Measurements from ENCODE around the gene ARHGAP22.

ARHGAP22 gene

DNA sequence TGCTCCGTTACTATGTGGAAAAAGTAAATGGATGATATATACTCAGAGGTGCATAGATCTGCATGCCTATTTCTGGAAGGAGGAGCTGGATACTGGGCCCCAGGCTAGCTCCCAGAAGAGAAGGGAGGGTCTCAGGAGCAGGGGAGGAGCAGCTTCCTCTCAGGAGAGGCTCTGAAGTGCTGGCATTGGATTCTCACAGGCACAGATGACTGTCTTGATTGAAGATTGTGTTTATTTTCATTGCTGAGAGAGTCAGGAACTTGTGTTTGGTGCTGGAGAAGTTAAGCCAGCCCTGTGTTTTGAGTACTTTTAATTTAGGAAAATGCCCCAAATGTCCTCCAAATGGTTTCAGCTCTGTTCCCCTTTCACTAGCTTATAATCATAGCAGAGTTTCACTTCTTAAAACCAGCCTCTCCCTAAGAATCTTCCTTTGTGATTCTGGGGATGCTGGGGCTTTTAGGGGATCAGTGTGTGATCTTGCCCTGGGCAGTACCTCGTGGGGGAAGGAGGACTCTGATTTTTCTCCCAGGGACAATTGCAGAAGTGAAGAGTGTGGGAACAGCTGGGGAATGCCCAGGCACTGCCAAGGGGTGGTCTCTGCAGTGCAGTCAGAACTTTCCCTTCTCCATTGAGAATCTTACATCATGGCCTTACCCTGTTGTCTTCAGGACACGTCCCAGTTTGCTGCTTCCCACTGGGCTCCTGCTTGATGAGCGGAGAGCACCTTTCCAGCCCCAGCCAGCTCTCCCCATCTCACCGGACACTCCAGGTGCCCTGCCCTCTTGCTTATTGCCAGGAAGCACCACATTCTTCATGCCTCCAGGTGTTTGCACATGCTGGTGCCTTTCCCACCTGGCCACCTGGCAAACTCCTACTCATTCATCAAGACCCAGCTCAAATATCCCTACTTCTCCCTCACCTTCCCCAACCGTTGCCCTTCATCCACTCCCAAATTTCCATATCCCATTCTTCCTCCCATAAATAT, 102.8 kb downstream of the ARHGAP22 start:
- ATAC-seq (ENCODE audit: low read depth) (no peak), DNase-seq (ENCODE audit: low spot score in 2 of 2) (no peak)
- Mint-ChIP-seq H3K4me3 (no peak overlapping the region), H3K4me1 (peaks cover 8% of the 10 kb centered on the region), H3K27me3 (peaks cover 3% of the 10 kb centered on the region), H3K36me3 (no peaks in the 10 kb centered on the region), H3K9me3 (no peaks in the 10 kb centered on the region), H3K27ac (no peak overlapping the region)

DNA sequence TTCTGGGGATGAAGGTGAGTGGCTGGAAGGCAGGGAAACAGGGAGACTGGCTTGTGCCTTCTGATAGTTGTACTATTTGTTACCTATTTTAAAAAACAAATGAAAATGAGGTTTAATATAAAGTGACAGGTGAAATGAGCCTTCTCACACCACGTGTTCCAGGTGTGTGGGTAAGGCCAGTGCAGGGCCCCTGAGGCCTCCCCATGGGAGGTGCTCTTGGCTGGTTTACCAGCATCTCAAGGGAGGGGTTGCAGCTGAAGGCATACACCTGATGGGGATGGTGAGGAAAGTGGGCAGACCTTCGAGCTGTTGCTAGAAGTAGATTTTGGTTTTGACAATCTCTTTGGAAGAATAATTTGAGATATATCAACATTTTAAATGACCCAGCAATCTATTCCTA, 103.6 kb downstream of the ARHGAP22 start:
- H3K4me1 Mint-ChIP-seq = peaks cover 8% of the 10 kb centered on the region
- H3K4me3 Mint-ChIP-seq = no peak overlapping the region
- DNase-seq (ENCODE audit: low spot score in 2 of 2) (no peak), ATAC-seq (ENCODE audit: low read depth) (no peak)
- H3K27me3 Mint-ChIP-seq = peaks cover 4% of the 10 kb centered on the region
- no peak overlapping the region for H3K27ac Mint-ChIP-seq
- H3K36me3 Mint-ChIP-seq = no peaks in the 10 kb centered on the region
- H3K9me3 Mint-ChIP-seq = no peaks in the 10 kb centered on the region

GRCh38 chr10:48500771-48501170, 104.1 kb downstream of the ARHGAP22 start:
- Mint-ChIP-seq H3K36me3 (no peaks in the 10 kb centered on the region), H3K27me3 (peaks cover 4% of the 10 kb centered on the region), H3K27ac (no peak overlapping the region), H3K9me3 (no peaks in the 10 kb centered on the region), H3K4me3 (no peak overlapping the region), H3K4me1 (peaks cover 5% of the 10 kb centered on the region)
- ATAC-seq (ENCODE audit: low read depth) (no peak), DNase-seq (ENCODE audit: low spot score in 2 of 2) (no peak)

GRCh38 chr10:48498940-48499510, 105.8 kb downstream of the ARHGAP22 start:
- H3K4me1 Mint-ChIP-seq = peaks cover 11% of the 10 kb centered on the region
- no peaks in the 10 kb centered on the region for H3K9me3 Mint-ChIP-seq
- no peak overlapping the region for H3K27ac Mint-ChIP-seq
- no peaks in the 10 kb centered on the region for H3K36me3 Mint-ChIP-seq
- ATAC-seq (ENCODE audit: low read depth) = no peak
- no peak for DNase-seq (ENCODE audit: low spot score in 2 of 2)
- peaks cover 10% of the 10 kb centered on the region for H3K27me3 Mint-ChIP-seq
- H3K4me3 Mint-ChIP-seq = no peak overlapping the region

DNA sequence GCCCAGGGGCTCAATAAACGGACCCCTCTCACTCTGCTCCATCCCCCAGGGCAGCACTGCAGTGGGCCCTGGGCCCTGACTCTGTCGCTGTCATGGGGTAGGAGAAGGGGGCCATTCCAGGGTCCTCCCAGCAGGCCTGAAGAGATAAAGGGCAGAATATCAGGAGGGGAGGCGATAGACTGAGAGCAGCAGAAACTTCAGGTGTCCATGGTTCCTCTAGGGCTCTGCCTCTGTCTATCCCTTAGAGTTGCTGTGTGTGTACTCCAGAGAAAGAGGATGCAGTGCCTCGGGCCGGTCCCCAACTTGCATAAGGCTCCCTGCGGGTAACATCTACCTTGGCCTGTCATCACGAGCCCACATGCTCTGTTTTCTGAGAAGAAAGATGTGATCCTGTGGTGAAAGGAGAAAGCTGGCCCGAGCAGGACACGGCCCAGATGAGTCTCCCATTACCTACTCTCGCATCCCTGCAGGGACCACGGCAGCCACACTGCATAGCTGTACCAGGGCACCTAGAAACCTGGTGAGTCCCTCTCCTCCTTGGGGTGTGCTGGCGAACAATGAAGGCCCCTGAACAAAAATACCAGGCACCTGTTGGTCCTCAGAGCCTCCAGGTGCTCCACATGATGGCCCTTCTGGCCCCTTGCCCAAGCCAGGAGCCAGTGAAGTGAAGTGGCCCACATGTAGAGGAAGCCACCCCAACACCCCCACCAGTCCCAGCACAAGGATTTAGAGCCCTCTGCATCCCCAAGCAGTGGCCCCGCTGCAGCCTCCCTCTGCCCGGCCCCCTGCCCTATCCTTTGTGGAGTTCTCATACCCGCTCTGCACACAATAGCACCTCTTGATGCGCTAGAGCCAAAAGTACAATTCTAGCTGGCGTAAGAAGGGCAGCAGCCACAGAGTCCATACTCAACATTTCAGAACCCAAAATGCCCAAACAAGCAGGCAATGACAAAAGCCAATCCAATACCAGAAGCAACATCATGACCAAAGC, 106.8 kb downstream of the ARHGAP22 start:
- Mint-ChIP-seq H3K9me3 (no peaks in the 10 kb centered on the region), H3K27me3 (peaks cover 12% of the 10 kb centered on the region), H3K4me1 (peaks cover 17% of the 10 kb centered on the region), H3K36me3 (no peaks in the 10 kb centered on the region), H3K27ac (no peak overlapping the region), H3K4me3 (no peak overlapping the region)
- DNase-seq (ENCODE audit: low spot score in 2 of 2) (no peak), ATAC-seq (ENCODE audit: low read depth) (no peak)

GRCh38 chr10:48496831-48497779, 107.8 kb downstream of the ARHGAP22 start:
- H3K9me3 Mint-ChIP-seq = no peaks in the 10 kb centered on the region
- no peak for ATAC-seq (ENCODE audit: low read depth)
- no peak overlapping the region for H3K27ac Mint-ChIP-seq
- no peaks in the 10 kb centered on the region for H3K36me3 Mint-ChIP-seq
- H3K27me3 Mint-ChIP-seq = peaks cover 12% of the 10 kb centered on the region
- DNase-seq (ENCODE audit: low spot score in 2 of 2) = no peak
- H3K4me3 Mint-ChIP-seq = no peak overlapping the region
- H3K4me1 Mint-ChIP-seq = peaks cover 17% of the 10 kb centered on the region

GRCh38 chr10:48496105-48496830, 108.6 kb downstream of the ARHGAP22 start:
- ATAC-seq (ENCODE audit: low read depth) = no peak
- no peak overlapping the region for H3K4me3 Mint-ChIP-seq
- no peak overlapping the region for H3K27ac Mint-ChIP-seq
- no peak for DNase-seq (ENCODE audit: low spot score in 2 of 2)
- H3K9me3 Mint-ChIP-seq = no peaks in the 10 kb centered on the region
- peaks cover 17% of the 10 kb centered on the region for H3K4me1 Mint-ChIP-seq
- H3K36me3 Mint-ChIP-seq = no peaks in the 10 kb centered on the region
- peaks cover 15% of the 10 kb centered on the region for H3K27me3 Mint-ChIP-seq

GRCh38 chr10:48495282-48496045, 109.4 kb downstream of the ARHGAP22 start:
- H3K4me1 Mint-ChIP-seq = peaks cover 15% of the 10 kb centered on the region
- peaks cover 21% of the 10 kb centered on the region for H3K27me3 Mint-ChIP-seq
- no peaks in the 10 kb centered on the region for H3K36me3 Mint-ChIP-seq
- DNase-seq (ENCODE audit: low spot score in 2 of 2) (no peak), ATAC-seq (ENCODE audit: low read depth) (no peak)
- no peak overlapping the region for H3K27ac Mint-ChIP-seq
- no peak overlapping the region for H3K4me3 Mint-ChIP-seq
- no peaks in the 10 kb centered on the region for H3K9me3 Mint-ChIP-seq

GRCh38 chr10:48494611-48495010, 110.3 kb downstream of the ARHGAP22 start:
- no peak overlapping the region for H3K4me3 Mint-ChIP-seq
- peaks cover 15% of the 10 kb centered on the region for H3K4me1 Mint-ChIP-seq
- no peak overlapping the region for H3K27ac Mint-ChIP-seq

GRCh38 chr10:48494073-48494472, 110.8 kb downstream of the ARHGAP22 start:
- Mint-ChIP-seq H3K4me1 (peaks cover 15% of the 10 kb centered on the region), H3K27ac (no peak overlapping the region), H3K36me3 (no peaks in the 10 kb centered on the region), H3K9me3 (no peaks in the 10 kb centered on the region), H3K27me3 (peaks cover 21% of the 10 kb centered on the region), H3K4me3 (no peak overlapping the region)
- no peak for ATAC-seq (ENCODE audit: low read depth)
- DNase-seq (ENCODE audit: low spot score in 2 of 2) = no peak

More at GRCh38 chr10:48494611-48495010, 110.3 kb downstream of the ARHGAP22 start:
- Mint-ChIP-seq H3K27me3 (peaks cover 21% of the 10 kb centered on the region), H3K9me3 (no peaks in the 10 kb centered on the region), H3K36me3 (no peaks in the 10 kb centered on the region)
- no peak for ATAC-seq (ENCODE audit: low read depth)
- DNase-seq (ENCODE audit: low spot score in 2 of 2) = no peak

- DNase-seq (ENCODE audit: low spot score in 2 of 2) (no peak), ATAC-seq (ENCODE audit: low read depth) (peak; percentile 66)
- Mint-ChIP-seq H3K27me3 (peaks cover 21% of the 10 kb centered on the region), H3K9me3 (no peaks in the 10 kb centered on the region), H3K4me3 (no peak overlapping the region), H3K4me1 (peaks cover 15% of the 10 kb centered on the region), H3K36me3 (no peaks in the 10 kb centered on the region), H3K27ac (no peak overlapping the region)
These were observed 111.6 kb downstream of the ARHGAP22 start for GRCh38 chr10:48493083-48493871.

All from memory B cell (primary cell).